Uterus (tissue), 4 donors: ENCODE measurements around the gene PANX2. TPM values are rescaled to one million over a fixed set of nuclear protein-coding genes. Genes with fewer than 3 reads are reported as not detected.

ENCODE experiments used
- DNase-seq, 2 donors: peaks; one replicate each; pipeline ENCODE4 v3.0.0-alpha.2; 2019 to 2020
- H3K27ac ChIP-seq, 2 donors: fragments of 200-600 bp; sonication (generic); 1 replicate in 1 of 2; 2 replicates in 1 of 2; pipeline ENCODE4 v1.5.1; 2016 to 2018
- H3K27me3 ChIP-seq, 2 donors: fragments of 200-600 bp; sonication (generic); one replicate each; pipeline ENCODE4 v1.5.1; 2018 to 2019; ENCODE audit warnings: control low read depth in 1 of 2
- H3K36me3 ChIP-seq, 2 donors: fragments of 200-600 bp; sonication (generic); one replicate each; pipeline ENCODE4 v1.5.1; 2019; ENCODE audit warnings: control low read depth in 1 of 2
- H3K4me1 ChIP-seq, 2 donors: fragments of 200-600 bp; sonication (generic); one replicate each; pipeline ENCODE4 v1.5.1; 2018 to 2019; ENCODE audit warnings: control low read depth in 1 of 2
- H3K4me3 ChIP-seq, 2 donors: fragments of 200-600 bp; sonication (generic); 1 replicate in 1 of 2; 2 replicates in 1 of 2; pipeline ENCODE4 v1.5.1; 2018 to 2019; ENCODE audit warnings: mild to moderate bottlenecking in 1 of 2
- H3K9me3 ChIP-seq, 2 donors: fragments of 200-600 bp; sonication (generic); one replicate each; pipeline ENCODE4 v1.5.1; 2019; ENCODE audit warnings: control low read depth in 1 of 2
- POLR2A ChIP-seq, 2 donors: fragments of 450-650 bp; IDR thresholded peaks; one replicate each; pipeline ENCODE4 v1.6.1; 2016; ENCODE audit warnings: antibody characterized with exemption in 2 of 2, mild to moderate bottlenecking in 1 of 2, moderate library complexity in 1 of 2
- intact Hi-C: fragments of 100-400 bp; cut with DNase I; formaldehyde crosslinking; loops from one replicate; pipeline ENCODE4 v1.15.1; 2023; ENCODE audit warnings: low total_unique reads
- total RNA-seq, 4 donors: library from RNA; depleted of rRNA in 3 of 4; stranded (reverse); fragments of >200 nt in 3 of 4; gene quantifications; one replicate each; pipeline versions ENCODE4 v1.1.0 to v1.2.4, GENCODE V29; 2014 to 2023
- TF ChIP-seq, protein P1 (sequence below), 4 experiments: fragments of 200-600 bp in 2 of 4; fragments of 450-650 bp in 2 of 4; sonication (generic) in 2 of 4; IDR thresholded peaks; one replicate each; pipeline ENCODE4 v1.5.1; 2016 to 2019; ENCODE audit warnings: antibody characterized with exemption in 4 of 4, mild to moderate bottlenecking in 2 of 4, moderate library complexity in 1 of 4
- donor health status: DM: yes; HTN: yes; CAD: no.

The PANX2 gene
- total RNA-seq, 4 donors from 2014 or later, result 0.35 to 0.43 TPM; not detected in 2

DNA sequence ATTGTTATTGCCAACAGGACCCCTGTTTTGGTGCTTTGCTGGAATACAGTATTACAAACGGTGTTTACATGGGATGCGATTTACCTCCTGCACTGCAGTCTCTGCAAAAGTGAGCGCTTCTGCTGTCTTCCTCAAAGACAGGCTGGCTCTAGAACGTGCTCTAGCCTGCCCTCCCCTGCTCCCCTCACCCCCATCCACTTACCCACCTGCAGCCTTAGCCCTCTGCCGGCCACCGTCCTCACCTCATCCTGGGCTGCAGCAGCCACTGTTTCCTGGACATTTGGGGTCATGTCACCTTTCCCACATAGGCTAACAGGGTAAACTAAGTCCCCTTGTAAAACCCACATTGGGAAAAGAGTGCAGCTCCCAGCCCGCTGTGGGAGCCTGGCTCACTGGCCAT is 9.6 kb upstream of the PANX2 start:
- Histone ChIP-seq H3K36me3 (no peaks in the 10 kb centered on the region), H3K9me3 (no peaks in the 10 kb centered on the region), H3K4me1 (no peaks in the 10 kb centered on the region), H3K27ac (no peak overlapping the region), H3K4me3 (no peak overlapping the region), H3K27me3 (no peaks in the 10 kb centered on the region)
- TF ChIP-seq, protein P1, sequence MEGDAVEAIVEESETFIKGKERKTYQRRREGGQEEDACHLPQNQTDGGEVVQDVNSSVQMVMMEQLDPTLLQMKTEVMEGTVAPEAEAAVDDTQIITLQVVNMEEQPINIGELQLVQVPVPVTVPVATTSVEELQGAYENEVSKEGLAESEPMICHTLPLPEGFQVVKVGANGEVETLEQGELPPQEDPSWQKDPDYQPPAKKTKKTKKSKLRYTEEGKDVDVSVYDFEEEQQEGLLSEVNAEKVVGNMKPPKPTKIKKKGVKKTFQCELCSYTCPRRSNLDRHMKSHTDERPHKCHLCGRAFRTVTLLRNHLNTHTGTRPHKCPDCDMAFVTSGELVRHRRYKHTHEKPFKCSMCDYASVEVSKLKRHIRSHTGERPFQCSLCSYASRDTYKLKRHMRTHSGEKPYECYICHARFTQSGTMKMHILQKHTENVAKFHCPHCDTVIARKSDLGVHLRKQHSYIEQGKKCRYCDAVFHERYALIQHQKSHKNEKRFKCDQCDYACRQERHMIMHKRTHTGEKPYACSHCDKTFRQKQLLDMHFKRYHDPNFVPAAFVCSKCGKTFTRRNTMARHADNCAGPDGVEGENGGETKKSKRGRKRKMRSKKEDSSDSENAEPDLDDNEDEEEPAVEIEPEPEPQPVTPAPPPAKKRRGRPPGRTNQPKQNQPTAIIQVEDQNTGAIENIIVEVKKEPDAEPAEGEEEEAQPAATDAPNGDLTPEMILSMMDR (IDR thresholded peaks at IDR 0.05), result no peak
- TF ChIP-seq POLR2A (IDR thresholded peaks at IDR 0.05), result no peak
- intact Hi-C loops, result no loop called here
- no peak for DNase-seq

DNA sequence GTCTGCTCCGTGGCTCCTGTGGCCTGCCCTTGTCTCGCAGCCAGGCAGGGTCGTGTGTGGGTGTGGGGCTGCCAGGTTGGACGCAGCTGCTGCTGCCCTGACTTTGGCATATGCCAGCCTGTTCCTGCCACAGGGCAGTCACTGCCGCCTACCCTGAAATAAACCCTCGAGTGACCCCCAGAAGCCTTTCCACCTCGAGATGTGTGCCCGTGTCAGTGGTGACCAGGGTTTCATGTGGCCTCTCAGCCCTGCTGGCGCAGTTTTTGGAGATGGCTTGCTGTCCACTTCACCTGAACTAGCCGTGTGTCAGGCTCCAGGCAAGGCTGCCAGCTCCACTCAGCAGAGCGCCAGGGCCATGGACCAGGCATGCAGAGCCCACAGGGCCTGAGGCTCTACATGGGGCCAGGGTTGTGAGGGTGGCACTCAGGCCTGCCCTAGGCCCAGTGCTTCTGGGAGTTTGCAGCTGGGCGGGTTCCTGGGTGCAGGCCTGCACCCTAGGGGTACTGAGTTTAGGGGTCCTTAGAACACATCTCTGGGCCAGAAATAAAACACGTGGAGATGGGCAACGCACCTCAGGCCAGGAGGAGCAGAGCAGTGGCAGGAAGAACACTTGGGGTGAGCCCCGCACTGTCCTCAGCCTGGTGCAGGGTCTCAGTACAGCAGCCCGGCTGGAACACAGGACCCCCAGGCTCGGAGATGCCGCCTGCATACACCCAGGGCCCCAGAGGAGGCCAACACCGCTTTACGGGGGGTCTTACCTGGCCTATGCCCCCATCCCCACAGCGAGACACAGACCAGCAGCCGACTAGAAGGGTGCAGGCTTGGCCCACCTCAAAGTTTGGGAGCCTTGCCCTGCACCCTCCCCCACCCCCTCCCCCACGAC is 8.8 kb upstream of the PANX2 start:
- no peaks in the 10 kb centered on the region for H3K36me3 ChIP-seq
- no peak for DNase-seq
- intact Hi-C loops, result no loop called here
- H3K27me3 ChIP-seq, result no peaks in the 10 kb centered on the region
- no peak for TF ChIP-seq POLR2A (IDR thresholded peaks at IDR 0.05)
- TF ChIP-seq, protein P1 (IDR thresholded peaks at IDR 0.05), result no peak
- H3K4me1 ChIP-seq, result no peaks in the 10 kb centered on the region
- no peak overlapping the region for H3K4me3 ChIP-seq
- H3K27ac ChIP-seq, result no peak overlapping the region
- no peaks in the 10 kb centered on the region for H3K9me3 ChIP-seq

DNA sequence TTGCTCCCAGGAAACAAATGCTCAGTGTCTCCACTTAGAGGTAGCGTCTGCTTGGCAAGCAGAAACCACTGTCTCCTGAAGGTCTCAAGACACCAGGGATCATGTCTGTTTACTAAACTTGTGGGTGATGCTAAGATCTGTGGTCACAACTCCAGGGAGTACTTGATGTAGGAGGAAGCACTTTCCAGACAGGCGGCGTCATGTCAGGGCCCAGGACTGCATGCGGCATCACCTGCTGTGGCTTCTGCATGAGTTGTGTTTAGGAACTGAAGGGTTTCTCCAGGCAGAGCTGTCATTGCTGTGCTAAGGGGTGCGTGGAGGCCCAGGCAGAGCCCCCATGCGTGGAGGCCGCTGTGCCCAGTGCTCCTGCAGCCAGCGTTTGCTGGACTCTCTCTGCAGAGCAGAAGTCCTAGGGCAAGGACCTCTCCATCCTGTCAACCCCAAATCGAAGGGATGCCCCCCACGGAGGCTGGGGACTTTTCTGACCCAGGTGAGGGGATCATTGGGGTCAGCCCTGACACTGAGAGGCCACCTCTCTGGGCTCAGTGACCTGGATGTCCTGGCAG is 8.1 kb upstream of the PANX2 start:
- Histone ChIP-seq H3K4me1 (no peaks in the 10 kb centered on the region), H3K4me3 (no peak overlapping the region), H3K9me3 (no peaks in the 10 kb centered on the region), H3K36me3 (no peaks in the 10 kb centered on the region), H3K27ac (no peak overlapping the region), H3K27me3 (no peaks in the 10 kb centered on the region)
- TF ChIP-seq POLR2A (IDR thresholded peaks at IDR 0.05), result no peak
- TF ChIP-seq, protein P1 (IDR thresholded peaks at IDR 0.05), result no peak
- DNase-seq, result no peak
- intact Hi-C loops, result no loop called here

DNA sequence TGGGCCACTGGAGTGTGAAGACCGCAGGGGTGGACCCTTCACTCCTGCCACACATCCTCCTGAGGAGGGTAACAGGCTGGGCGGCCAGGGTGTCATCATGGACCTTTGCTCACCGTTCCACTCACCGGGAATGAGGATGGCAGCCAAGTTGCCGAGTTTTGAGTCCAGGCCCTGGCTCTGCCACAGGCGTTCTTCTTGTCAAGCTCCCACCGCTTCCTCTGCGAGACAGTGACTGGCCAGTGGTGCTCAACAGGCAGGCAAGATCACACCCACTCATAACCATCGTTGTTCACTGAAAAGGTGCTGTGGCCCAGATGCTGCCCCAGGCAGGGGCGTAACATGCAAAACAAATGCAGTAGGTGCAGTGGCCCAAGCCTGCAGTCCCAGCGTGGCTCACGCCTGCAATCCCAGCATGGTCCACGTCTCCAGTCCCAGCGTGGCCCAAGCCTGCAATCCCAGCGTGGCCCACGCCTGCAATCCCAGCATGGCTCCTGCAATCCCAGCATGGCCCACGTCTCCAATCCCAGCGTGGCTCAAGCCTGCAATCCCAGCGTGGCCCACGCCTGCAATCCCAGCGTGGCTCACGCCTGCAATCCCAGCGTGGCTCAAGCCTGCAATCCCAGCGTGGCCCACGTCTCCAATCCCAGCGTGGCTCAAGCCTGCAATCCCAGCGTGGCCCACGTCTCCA is 5.0 kb upstream of the PANX2 start:
- no peaks in the 10 kb centered on the region for H3K36me3 ChIP-seq
- TF ChIP-seq, protein P1 (IDR thresholded peaks at IDR 0.05), result no peak
- TF ChIP-seq POLR2A (IDR thresholded peaks at IDR 0.05), result no peak
- no peak overlapping the region for H3K27ac ChIP-seq
- no peak overlapping the region for H3K4me3 ChIP-seq
- DNase-seq, result no peak
- H3K9me3 ChIP-seq, result no peaks in the 10 kb centered on the region
- peaks cover 0 to 9% of the 10 kb centered on the region in 2 donors for H3K4me1 ChIP-seq
- H3K27me3 ChIP-seq, result no peaks in the 10 kb centered on the region
- intact Hi-C loops, result no loop called here
